ENCODE measurements around the gene COMMD1. TPM values are rescaled to one million over a fixed set of nuclear protein-coding genes. Genes with fewer than 3 reads are reported as not detected.
A peak's percentile ranks its signal among the peaks of the same experiment; 100 is the strongest.
"Not testable (repeated sequence)": the region's sequence is repeated elsewhere in the genome, so short reads cannot be mapped to it uniquely, and the experiment has no call there.

Gene COMMD1
- total RNA-seq, 1 experiment from 2014 or later = 50.7 TPM

GRCh38 chr2:62140426-62141141 lies 235.1 kb downstream of the COMMD1 start:
- no peak for DNase-seq (ENCODE audit: low spot score)

DNA sequence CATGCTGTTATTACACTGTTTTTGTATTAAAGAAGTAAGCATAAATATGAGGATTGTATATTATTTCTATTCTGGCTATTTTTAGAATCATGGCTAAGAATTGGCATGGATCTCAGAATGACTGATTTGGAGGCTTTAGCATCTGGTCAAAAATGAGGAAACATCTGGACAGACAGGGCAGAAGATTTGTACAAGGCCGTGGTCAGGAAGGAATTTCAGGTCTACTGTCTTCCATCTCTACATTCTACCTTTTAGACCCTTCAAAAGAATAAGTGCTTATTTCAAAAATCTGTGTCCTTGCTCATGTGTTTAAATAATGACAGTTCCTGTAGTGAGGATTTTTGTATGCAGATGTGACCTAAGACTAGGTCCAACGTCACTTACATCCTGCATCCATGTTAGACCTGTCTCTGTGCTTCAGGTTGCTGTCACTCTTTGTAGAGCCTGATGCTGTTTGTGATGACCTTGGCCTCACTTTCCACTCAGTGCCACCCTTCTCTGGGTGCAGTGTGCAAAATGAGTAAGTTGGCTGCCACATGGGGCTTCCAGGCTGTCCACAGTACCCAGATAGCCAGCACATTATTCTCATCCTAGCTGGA lies 235.8 kb downstream of the COMMD1 start:
- no peak for DNase-seq (ENCODE audit: low spot score)

GRCh38 chr2:62142054-62142453 lies 236.6 kb downstream of the COMMD1 start:
- DNase-seq (ENCODE audit: low spot score) = no peak

DNA sequence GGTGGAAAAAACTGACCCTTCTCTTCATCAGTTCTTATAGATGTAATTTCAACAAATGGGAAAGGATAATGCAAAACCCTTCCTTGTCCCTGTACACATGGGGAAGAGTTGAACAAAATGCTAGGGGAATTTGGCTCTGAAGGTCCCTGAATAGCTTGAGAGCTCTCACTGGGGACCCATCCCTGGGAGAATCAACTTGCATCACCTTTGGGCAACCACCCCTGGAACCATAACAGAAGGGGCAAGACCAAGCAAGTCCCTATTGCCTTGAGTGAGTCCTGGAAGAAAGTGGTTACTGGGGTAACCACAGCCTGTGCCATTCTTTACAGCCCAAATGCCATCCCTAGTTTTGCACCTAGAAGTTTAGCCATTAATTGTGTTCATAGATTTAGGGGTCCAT lies 238.2 kb downstream of the COMMD1 start:
- DNase-seq (ENCODE audit: low spot score) = no peak

- DNase-seq (ENCODE audit: low spot score) = no peak
Observed at GRCh38 chr2:62144689-62145477, 239.4 kb downstream of the COMMD1 start.

- DNase-seq (ENCODE audit: low spot score) = no peak
Observed at GRCh38 chr2:62145478-62146100, 240.1 kb downstream of the COMMD1 start.

DNA sequence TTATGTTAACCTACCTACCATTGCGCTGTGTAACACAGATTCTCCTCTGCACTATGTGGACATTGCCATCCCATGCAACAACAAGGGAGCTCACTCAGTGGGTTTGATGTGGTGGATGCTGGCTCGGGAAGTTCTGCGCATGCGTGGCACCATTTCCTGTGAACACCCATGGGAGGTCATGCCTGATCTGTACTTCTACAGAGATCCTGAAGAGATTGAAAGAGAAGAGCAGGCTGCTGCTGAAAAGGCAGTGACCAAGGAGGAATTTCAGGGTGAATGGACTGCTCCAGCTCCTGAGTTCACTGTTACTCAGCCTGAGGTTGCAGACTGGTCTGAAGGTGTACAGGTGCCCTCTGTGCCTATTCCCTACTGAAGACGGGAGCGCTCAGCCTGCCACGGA lies 241.3 kb downstream of the COMMD1 start:
- not testable (repeated sequence) for DNase-seq (ENCODE audit: low spot score)

DNA sequence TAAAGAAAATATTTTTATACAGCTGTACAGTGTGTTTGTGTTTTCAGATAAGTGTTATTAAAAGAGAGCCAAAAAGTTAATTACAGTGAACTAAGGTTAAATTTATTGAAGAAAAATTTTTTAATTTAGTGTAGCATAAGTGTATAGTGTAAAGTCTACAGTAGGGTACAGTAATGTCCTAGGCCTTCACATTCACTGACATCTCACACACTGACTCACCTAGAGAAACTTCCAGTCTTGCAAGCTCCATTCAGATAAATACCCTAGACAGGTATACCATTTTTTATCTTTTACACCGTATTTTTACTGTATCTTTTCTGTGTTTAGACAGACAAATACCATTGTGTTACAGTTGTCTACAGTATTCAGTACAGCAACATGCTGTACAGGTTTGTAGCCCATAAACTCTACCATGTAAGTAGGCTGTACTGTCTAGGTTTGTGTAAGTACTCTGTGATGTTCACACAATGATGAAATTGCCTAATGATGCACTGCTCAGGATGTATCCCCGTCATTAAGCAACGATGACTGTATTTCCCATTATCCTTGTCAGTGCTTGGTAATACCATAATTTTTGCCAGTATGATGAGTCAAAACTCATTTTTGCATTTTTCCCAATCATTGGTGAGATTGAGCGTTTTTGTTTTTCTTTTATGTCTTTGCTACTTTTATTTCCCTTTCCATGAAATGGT lies 242.3 kb downstream of the COMMD1 start:
- DNase-seq (ENCODE audit: low spot score) = no peak

- peak; percentile 80 for DNase-seq (ENCODE audit: low spot score)
Observed at GRCh38 chr2:62149708-62150107, 244.2 kb downstream of the COMMD1 start.

- DNase-seq (ENCODE audit: low spot score) = peak; percentile 25
Observed at GRCh38 chr2:62150597-62151305, 245.3 kb downstream of the COMMD1 start.

DNA sequence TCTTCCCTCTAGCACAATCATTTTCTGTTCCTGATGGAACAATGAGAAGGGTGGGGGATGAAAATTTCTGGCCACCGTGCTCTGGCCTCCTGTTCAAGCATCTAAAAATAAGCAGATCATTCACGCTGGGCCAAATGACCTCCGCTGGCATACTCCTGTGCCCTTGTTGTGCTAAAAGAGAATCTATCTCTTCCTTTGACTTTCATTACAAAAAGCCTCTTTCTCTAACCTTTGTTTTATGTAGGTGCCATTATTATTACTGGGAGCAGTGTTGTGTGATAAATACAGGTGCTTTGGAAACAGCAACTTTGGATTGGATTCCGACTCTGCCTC lies 245.8 kb downstream of the COMMD1 start:
- DNase-seq (ENCODE audit: low spot score) = no peak

DNA sequence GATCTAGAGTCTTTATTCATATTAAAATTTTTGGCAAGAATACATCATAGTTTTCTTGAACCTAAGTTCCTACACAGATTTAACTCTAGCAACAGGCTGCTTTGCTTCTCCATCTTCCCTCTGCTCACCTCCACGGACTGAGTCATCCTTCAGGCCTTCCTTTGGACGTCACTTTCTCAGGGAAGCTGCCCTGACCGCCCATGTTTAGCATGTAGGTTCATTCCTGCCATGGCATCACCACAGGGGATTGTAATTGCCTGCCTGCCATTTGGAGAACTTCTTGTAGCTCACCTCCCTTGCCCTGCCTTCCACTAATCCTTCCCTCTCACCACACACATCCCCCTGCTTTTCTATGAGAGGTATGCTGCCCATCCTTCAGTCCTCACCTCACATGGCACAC lies 246.5 kb downstream of the COMMD1 start:
- peak; percentile 39 for DNase-seq (ENCODE audit: low spot score)

DNA sequence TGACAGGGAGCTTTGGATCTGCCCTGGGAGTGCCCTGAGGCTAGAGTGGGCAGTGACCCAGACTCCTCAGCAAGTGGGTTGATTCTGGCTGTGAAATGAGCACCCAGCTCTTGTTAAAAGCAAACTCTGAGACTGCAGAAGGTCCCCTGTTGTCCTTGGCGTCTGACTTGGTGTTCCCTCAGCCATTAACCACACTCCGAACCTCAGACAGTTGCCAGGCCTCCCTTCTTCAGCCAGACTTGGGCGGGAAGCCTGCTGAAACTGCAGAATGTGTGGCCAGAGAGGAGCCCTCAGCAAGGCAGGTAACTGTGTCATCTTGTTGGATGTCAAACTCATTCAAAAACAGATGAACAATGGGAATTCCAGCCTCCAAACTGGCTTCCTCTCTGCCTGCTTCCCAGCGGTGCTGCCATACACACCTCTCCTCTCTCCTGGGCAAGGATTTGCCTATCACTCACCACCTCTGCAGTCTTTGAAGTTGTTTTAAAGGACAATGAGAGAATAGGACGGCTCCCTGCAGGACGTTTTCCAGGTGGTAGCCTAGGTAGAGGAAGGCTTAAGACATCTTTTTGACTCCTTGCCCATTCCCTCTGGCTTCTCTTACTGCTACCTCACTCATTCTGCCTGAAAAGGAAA lies 251.5 kb downstream of the COMMD1 start:
- no peak for DNase-seq (ENCODE audit: low spot score)

DNA sequence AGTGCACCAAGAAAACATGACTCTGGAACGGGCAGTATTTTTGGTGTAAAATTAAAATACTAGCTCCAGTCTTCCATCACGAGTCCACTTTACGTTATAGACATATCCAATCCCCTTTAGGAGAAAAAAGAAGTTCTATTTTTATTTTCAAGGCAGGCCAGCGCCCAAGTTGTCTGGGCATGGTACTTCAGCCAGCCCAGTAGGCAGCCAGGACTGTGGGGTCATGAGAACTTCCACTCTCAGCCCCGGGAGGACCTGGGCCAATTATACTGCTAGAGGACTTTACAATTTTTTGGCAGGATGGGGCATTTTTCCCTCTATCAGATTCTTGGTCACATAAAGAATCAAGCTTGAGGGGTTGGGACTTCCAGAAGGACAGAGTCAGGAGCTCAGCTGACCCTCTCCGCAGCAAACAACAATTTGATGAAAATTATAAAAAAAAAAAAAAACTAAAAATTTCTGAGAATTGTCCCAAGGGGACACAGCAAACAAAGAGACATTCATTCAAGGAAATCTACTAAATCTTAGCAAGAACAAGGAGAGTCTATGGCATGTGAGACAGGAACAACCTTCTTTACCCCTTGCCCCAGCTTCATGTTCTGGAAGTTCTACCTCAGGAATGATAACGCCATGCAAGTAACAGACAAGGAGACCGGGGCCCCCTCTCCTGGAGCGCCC lies 253.1 kb downstream of the COMMD1 start:
- no peak for DNase-seq (ENCODE audit: low spot score)

- not testable (repeated sequence) for DNase-seq (ENCODE audit: low spot score)
Observed at GRCh38 chr2:62160691-62161090, 255.2 kb downstream of the COMMD1 start.

DNA sequence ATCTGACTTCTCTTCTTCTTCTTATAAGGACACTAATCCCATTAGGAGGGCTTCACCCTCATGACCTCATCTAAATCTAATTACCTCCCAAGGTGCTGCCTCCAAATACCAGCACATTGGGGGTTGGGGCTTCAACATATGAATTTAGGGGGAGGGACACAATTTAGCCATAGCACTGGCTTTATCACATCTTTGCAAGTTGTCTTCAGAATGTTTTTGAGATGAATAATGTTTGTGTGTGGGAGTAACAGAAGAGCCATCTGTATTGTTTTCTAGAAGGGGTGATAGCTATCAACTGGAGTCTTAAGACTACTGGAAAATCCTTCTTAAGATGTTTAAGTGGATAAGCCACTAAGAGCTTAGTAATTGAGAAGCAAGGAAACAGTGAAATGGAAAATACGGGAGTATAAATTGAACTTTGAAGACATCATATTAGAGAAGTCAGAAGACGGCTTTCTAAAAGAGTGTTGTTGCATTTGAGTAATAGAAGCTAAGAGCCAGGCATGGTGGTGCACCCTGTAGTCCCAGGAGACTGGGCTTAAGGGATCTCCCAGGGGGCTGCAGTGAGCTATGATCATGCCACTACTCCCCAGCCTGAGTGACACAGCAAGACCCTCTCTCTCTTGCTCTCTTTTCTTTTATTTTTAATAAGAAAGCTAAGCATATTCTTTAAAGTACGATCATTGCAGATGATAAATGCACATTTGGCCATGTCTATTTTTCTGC lies 257.8 kb downstream of the COMMD1 start:
- no peak for DNase-seq (ENCODE audit: low spot score)

- DNase-seq (ENCODE audit: low spot score) = no peak
Observed at GRCh38 chr2:62163834-62164233, 258.4 kb downstream of the COMMD1 start.

DNA sequence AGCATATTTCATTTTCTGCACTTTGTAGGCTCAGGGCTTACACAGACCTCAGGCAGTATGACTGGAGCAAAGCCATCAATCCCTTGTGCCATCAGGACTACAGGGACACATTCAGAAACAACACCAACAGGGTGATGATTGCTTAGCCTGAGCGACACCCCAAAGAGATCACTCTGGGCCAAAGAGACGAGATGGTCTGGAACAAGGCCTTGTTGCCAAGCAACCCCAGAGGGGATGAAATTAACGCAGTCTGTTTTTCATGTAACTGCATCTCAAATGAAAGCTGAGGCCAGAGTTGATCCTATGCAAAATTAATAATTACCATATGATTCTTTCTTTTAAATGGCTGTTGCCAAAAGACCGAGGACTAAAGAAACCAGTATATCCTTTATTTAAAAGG lies 270.3 kb downstream of the COMMD1 start:
- DNase-seq (ENCODE audit: low spot score) = no peak

GRCh38 chr2:62176801-62177200 lies 271.3 kb downstream of the COMMD1 start:
- DNase-seq (ENCODE audit: low spot score) = no peak
